Measurements from ENCODE around the gene ADAMTSL1.

ADAMTSL1 gene

GRCh38 chr9:18639911-18640310, 166.0 kb downstream of the ADAMTSL1 start:
- 0 out of 2 replicates have a peak, but pooled peaks cover 4% of the 10 kb centered on the region for H3K9me2 ChIP-seq (replicated peaks; ENCODE audit: low read depth, low read length)
- H3K9ac ChIP-seq (ENCODE audit: low read depth, low read length, poor library complexity, severe bottlenecking), result no peak overlapping the region
- H4K20me1 ChIP-seq (ENCODE audit: insufficient read depth, low read length, poor library complexity, severe bottlenecking), result no peaks in the 10 kb centered on the region
- H3K36me3 ChIP-seq (ENCODE audit: insufficient read depth, low read length), result no peaks in the 10 kb centered on the region
- H3K4me2 ChIP-seq (ENCODE audit: low read depth, low read length, poor library complexity, severe bottlenecking), result no peak overlapping the region
- H2AFZ ChIP-seq (ENCODE audit: low read length), result no peak overlapping the region
- no peaks in the 10 kb centered on the region for H3F3A ChIP-seq (ENCODE audit: low read depth)
- TF ChIP-seq EZH2phosphoT487 (IDR thresholded peaks at IDR 0.05; ENCODE audit: borderline replicate concordance) (no peak), CTCF (conservative IDR thresholded peaks at IDR 0.05; ENCODE audit: low read length) (no peak)
- H3K4me1 ChIP-seq (ENCODE audit: insufficient read depth, low read length, poor library complexity, severe bottlenecking), result no peaks in the 10 kb centered on the region
- no peak overlapping the region for H3K4me3 ChIP-seq (ENCODE audit: low read length, poor library complexity, severe bottlenecking)
- H3K79me2 ChIP-seq (ENCODE audit: insufficient read depth, low read length), result no peaks in the 10 kb centered on the region
- no peaks in the 10 kb centered on the region for H3K27me3 ChIP-seq (ENCODE audit: insufficient read depth, low read length, poor library complexity, severe bottlenecking)
- H3K9me3 ChIP-seq (ENCODE audit: insufficient read depth, low read depth, low read length), result no peaks in the 10 kb centered on the region

GRCh38 chr9:18658804-18659705, 185.1 kb downstream of the ADAMTSL1 start:
- Histone ChIP-seq H3K9ac (ENCODE audit: low read depth, low read length, poor library complexity, severe bottlenecking) (no peak overlapping the region), H3F3A (ENCODE audit: low read depth) (no peaks in the 10 kb centered on the region), H3K36me3 (ENCODE audit: insufficient read depth, low read length) (no peaks in the 10 kb centered on the region), H3K9me2 (replicated peaks; ENCODE audit: low read depth, low read length) (no peaks in the 10 kb centered on the region), H3K4me1 (ENCODE audit: insufficient read depth, low read length, poor library complexity, severe bottlenecking) (no peaks in the 10 kb centered on the region), H3K79me2 (ENCODE audit: insufficient read depth, low read length) (no peaks in the 10 kb centered on the region), H4K20me1 (ENCODE audit: insufficient read depth, low read length, poor library complexity, severe bottlenecking) (no peaks in the 10 kb centered on the region), H3K4me2 (ENCODE audit: low read depth, low read length, poor library complexity, severe bottlenecking) (no peak overlapping the region), H3K9me3 (ENCODE audit: insufficient read depth, low read depth, low read length) (no peaks in the 10 kb centered on the region), H3K27me3 (ENCODE audit: insufficient read depth, low read length, poor library complexity, severe bottlenecking) (no peaks in the 10 kb centered on the region), H3K4me3 (ENCODE audit: low read length, poor library complexity, severe bottlenecking) (no peak overlapping the region), H2AFZ (ENCODE audit: low read length) (no peak overlapping the region)
- TF ChIP-seq CTCF (conservative IDR thresholded peaks at IDR 0.05; ENCODE audit: low read length) (no peak), EZH2phosphoT487 (IDR thresholded peaks at IDR 0.05; ENCODE audit: borderline replicate concordance) (no peak)

GRCh38 chr9:18660001-18660400, 186.0 kb downstream of the ADAMTSL1 start:
- no peaks in the 10 kb centered on the region for H3K4me1 ChIP-seq (ENCODE audit: insufficient read depth, low read length, poor library complexity, severe bottlenecking)
- no peak overlapping the region for H3K4me2 ChIP-seq (ENCODE audit: low read depth, low read length, poor library complexity, severe bottlenecking)
- no peaks in the 10 kb centered on the region for H4K20me1 ChIP-seq (ENCODE audit: insufficient read depth, low read length, poor library complexity, severe bottlenecking)
- H3K36me3 ChIP-seq (ENCODE audit: insufficient read depth, low read length), result no peaks in the 10 kb centered on the region
- no peaks in the 10 kb centered on the region for H3K9me2 ChIP-seq (replicated peaks; ENCODE audit: low read depth, low read length)
- no peak for TF ChIP-seq CTCF (conservative IDR thresholded peaks at IDR 0.05; ENCODE audit: low read length)
- no peak for TF ChIP-seq EZH2phosphoT487 (IDR thresholded peaks at IDR 0.05; ENCODE audit: borderline replicate concordance)
- H3K9me3 ChIP-seq (ENCODE audit: insufficient read depth, low read depth, low read length), result no peaks in the 10 kb centered on the region
- no peak overlapping the region for H3K4me3 ChIP-seq (ENCODE audit: low read length, poor library complexity, severe bottlenecking)
- no peaks in the 10 kb centered on the region for H3K79me2 ChIP-seq (ENCODE audit: insufficient read depth, low read length)
- H2AFZ ChIP-seq (ENCODE audit: low read length), result no peak overlapping the region
- no peaks in the 10 kb centered on the region for H3K27me3 ChIP-seq (ENCODE audit: insufficient read depth, low read length, poor library complexity, severe bottlenecking)
- no peak overlapping the region for H3K9ac ChIP-seq (ENCODE audit: low read depth, low read length, poor library complexity, severe bottlenecking)
- H3F3A ChIP-seq (ENCODE audit: low read depth), result no peaks in the 10 kb centered on the region
